Activated T-cell treated with anti-CD3 and anti-CD28 coated beads for 4 hours (primary cell): ENCODE measurements around the gene COBL.

Experiments
- DNase-seq: peaks from one replicate; pipeline ENCODE4 v3.0.0-alpha.2; 2020

The COBL gene

GRCh38 chr7:51300762-51301674 lies 15.6 kb downstream of the COBL start:
- no peak for DNase-seq

DNA sequence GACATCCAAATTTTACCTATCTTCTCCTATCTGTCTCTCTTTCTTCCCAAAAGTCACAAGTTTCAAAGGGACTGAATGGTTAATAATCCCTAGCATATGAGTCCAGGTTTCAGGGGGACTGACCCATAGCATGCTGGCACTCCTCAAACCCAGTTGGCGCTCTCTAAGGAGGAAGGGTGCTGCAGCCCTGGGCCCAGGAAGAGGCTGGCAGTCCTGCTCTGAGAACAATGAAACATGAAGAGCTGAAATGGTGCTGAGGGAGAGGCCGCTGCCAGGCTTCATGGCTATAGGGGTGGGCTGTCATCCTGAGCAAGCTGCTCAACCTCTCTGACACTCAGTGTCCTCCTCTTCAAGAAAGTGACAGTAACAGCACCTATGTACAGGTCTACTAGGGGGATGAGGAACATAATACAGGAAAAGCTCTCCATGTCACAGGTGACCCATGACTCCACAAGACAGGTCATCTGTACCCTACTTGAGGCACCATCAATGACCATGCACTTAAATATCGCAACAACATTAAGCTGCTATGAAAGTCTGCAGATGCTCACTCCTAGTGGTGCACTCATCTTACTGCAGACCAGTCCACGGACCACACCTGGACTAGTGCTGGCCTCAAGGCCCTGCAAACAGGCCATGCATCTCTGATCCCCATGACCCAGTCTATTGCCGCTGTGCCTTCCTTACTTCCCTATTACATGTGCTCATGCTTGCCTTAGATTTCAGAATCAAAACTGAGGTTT lies 17.0 kb downstream of the COBL start:
- no peak for DNase-seq

- no peak for DNase-seq
Measured at GRCh38 chr7:51298912-51299311, 17.7 kb downstream of the COBL start.

GRCh38 chr7:51297986-51298385 lies 18.6 kb downstream of the COBL start:
- DNase-seq = no peak

DNA sequence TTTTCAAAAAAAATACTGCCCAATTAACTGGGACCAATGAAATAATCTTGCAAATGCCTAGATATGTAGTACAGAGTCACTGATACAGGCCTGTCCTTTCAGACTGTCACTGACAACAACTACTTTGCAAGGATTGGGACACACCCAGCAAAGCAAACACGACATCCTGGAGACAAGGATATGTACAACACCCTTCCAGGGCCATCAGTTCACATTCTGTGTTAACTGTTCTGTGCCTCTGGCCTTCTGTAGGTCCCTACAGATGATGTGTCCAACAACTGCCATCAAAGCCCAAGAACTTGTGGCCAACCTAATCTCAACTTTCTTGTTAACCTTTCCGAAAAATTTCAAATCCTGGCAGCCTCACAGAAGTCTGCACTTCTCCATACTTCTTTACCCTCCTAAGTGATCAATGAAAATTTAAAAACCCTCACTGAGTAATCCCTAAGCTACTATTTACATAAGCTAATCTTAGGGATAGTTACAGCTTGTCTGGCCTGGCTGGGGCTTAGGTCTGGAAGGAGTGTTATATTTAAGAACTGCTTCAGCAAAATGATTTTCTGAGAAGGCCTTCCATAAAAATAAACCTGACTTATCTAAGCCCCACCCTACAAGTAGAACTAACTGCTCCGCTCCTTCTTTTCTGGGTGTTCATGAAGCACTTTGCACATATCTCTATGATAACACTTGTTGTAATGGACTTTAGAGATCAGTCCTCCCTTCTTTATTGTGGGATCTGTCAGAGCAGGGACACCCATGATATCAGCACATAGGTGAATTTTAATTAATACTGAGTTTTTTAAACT lies 21.0 kb downstream of the COBL start:
- DNase-seq = no peak

GRCh38 chr7:51292596-51292995 lies 24.0 kb downstream of the COBL start:
- DNase-seq = no peak

- no peak for DNase-seq
Measured at GRCh38 chr7:51290702-51291540, 25.7 kb downstream of the COBL start.

DNA sequence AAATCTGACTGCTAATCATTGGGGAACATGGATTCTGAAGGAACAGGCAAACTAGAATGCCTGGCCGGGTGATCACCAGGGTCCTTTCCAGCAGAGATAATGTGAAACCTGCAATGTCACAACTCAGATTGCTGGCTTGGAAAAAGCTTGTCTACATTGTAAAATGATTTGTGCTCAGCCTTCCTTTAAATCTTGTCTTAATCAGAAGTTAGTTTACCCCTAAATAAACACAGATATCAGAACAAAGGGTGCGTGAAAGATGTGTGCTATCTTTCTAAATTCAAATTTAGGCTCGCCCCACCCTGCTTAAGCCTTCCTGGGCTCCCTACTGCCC lies 26.3 kb downstream of the COBL start:
- DNase-seq = no peak

DNA sequence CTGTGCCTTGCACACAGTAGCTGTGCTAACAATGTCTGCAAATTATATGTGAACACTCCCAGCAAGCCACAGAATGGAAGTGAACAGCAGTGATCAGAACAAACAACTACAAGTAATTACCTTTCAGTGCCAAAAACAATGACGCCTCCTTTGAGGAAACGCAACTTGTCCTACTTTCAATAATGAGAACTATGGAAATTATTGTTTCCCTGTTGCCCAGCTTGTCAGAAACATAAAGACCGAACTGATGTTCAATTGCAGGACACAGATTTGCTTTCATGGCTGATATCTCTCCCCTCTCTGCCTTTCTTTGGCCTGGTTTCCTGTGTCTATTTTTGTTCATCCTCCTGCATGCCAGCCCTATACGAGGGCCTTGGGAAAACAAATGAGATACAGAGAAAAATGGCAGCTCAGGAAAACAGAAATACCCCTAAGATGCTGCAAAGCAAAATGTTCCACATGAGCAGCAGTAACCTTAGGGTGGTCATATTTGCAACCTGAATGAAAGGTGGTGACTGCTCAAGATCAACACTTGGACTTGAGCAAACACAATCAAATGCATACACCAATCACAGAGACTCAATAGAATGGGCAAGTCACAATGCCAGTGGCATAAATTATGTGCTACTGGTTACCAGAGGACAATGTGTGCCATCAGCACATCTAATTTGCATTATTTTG lies 26.8 kb downstream of the COBL start:
- DNase-seq = no peak

- no peak for DNase-seq
Measured at GRCh38 chr7:51288896-51289622, 27.6 kb downstream of the COBL start.

DNA sequence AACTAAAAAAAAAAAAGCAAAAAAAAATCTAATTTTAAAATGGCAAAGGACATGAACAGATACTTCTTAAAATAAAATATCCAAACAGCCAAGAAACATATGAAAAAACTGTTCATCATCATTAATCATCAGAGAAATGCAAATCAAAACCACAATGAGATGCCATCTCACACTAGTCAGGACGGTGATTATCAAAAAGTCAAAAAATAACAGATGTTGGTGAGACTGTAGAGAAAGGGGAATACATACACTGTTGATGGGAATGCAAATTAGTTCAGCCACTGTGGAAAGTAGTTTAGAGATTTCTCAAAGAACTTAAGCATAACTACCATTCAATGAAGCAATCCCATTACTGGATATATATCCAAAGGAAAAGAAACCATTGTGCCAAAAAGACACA lies 30.2 kb downstream of the COBL start:
- no peak for DNase-seq

DNA sequence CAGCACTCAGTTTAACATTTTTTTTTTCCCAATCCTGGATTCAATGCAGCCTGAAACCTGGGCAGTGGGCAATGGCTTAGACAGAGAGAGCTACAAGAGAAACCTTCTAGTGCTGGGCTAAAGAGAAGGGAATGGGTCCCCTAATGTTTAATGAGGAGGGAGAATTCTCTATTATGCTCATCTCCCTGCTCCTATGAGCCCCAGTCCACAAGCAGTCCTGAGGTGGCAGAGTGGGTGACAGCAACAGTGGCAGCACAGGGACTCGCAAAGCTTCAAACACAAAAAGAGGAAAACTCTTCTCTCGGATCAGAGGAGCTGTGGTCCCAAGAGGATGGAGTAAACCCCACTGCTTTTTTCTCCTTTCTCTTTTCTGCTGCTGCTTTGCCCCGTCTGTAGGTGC lies 36.5 kb downstream of the COBL start:
- no peak for DNase-seq

GRCh38 chr7:51279391-51280023 lies 37.1 kb downstream of the COBL start:
- DNase-seq = no peak

DNA sequence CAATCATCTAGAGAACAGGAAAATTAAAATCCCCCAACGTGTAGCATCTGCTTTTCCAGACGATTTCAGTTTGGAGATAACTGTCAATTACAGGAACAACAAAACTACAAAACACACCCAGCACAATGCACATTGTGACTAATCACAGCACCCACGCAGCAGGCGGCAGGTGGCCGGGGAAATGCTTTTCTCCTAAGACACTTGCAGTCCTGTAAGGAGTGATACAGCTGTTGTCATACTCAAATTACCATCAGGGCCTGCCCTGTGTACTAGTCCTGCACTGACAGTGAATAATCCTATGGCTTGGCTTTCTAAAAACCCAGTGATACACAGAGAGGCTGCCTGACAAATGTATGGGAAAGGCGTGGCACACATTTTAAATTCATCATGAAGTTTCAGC lies 37.8 kb downstream of the COBL start:
- no peak for DNase-seq

- DNase-seq = no peak
Measured at GRCh38 chr7:51276967-51277366, 39.6 kb downstream of the COBL start.

- no peak for DNase-seq
Measured at GRCh38 chr7:51276091-51276605, 40.5 kb downstream of the COBL start.

GRCh38 chr7:51275532-51275931 lies 41.1 kb downstream of the COBL start:
- DNase-seq = no peak

DNA sequence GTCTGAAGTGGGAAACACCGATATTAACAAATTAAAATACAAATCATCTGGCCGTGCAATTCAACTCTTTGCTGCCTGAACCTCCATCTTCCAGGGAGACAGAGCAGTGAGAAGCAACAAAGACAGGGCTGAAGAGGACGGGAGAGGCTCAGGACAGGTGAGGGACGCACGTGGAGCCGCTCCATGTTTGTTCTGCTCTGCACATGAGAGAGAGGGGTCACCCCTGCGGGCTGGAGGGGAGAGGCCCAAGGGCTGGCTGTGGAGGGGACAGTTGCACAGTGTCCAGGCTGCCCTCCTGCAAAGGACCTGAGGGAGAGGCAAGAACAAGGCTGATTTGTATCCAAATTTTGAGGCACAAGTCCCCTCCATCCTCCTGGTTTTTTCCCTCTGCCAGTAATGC lies 41.7 kb downstream of the COBL start:
- no peak for DNase-seq

- no peak for DNase-seq
Measured at GRCh38 chr7:51274001-51274400, 42.6 kb downstream of the COBL start.

DNA sequence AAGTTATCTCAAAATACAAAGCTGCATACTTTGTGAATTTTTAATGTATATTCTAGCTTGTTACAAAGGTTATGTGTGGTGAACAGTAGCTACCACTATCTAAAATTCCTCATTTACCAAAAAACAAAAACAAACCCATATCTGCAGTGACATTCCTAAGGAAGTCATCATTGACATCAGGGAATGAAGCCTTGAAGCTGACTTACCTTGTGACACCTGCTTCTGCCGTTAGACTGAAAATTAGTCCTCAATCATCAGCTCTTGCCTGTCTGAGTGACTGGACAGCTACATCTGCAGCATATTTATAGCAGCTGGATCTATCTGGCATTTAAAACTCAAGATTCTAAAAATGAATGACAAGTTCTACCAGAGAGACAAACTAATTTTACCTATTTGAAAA lies 43.2 kb downstream of the COBL start:
- DNase-seq = no peak

GRCh38 chr7:51270965-51271364 lies 45.6 kb downstream of the COBL start:
- no peak for DNase-seq
